Neuronal stem cell (in vitro differentiated cells): ENCODE data around the gene NAA16.

Experiments used
- DNase-seq: peaks from one replicate; pipeline ENCODE4 v3.0.0-alpha.2; 2013; ENCODE audit warnings: low spot score
- H2AFZ ChIP-seq: one replicate; pipeline ENCODE4 v1.6.1; 2013; ENCODE audit warnings: mild to moderate bottlenecking, low read length, inconsistent platforms
- H2AK5ac ChIP-seq: 2 replicates; pipeline ENCODE4 v1.6.1; 2013; ENCODE audit warnings: low read depth, mild to moderate bottlenecking, inconsistent platforms, low read length, moderate library complexity, mixed read lengths
- H2BK120ac ChIP-seq: 2 replicates; pipeline ENCODE4 v1.6.1; 2013; ENCODE audit warnings: low read depth, mild to moderate bottlenecking, inconsistent platforms, low read length, moderate library complexity, mixed read lengths
- H2BK12ac ChIP-seq: one replicate; pipeline ENCODE4 v1.6.1; 2013; ENCODE audit warnings: low read length, inconsistent platforms
- H2BK15ac ChIP-seq: 2 replicates; pipeline ENCODE4 v1.6.1; 2013; ENCODE audit warnings: mild to moderate bottlenecking, low read length, inconsistent platforms, mixed read lengths
- H2BK5ac ChIP-seq: one replicate; pipeline ENCODE4 v1.6.1; 2013; ENCODE audit warnings: inconsistent platforms, mild to moderate bottlenecking, low read length, moderate library complexity
- H3K14ac ChIP-seq: one replicate; pipeline ENCODE4 v1.6.1; 2013; ENCODE audit warnings: low read length, inconsistent platforms
- H3K18ac ChIP-seq: 2 replicates; pipeline ENCODE4 v1.6.1; 2013; ENCODE audit warnings: low read length, inconsistent platforms
- H3K23ac ChIP-seq: 2 replicates; pipeline ENCODE4 v1.6.1; 2013; ENCODE audit warnings: low read depth, mild to moderate bottlenecking, mixed read lengths, low read length, inconsistent platforms; ENCODE audit not compliant: poor library complexity
- H3K27ac ChIP-seq: replicated peaks from 3 replicates; pipeline ENCODE4 v1.5.1; 2013; ENCODE audit warnings: low read length, inconsistent platforms
- H3K27me3 ChIP-seq, 3 experiments: 2 replicates each; pipeline ENCODE4 v1.6.1; 2013; ENCODE audit warnings: low read length in 3 of 3, mild to moderate bottlenecking in 2 of 3, inconsistent platforms in 1 of 3, low read depth in 1 of 3, mixed read lengths in 1 of 3, moderate library complexity in 1 of 3; ENCODE audit not compliant: control insufficient read depth in 3 of 3, insufficient read depth in 3 of 3
- H3K36me3 ChIP-seq, 2 donors: replicated peaks in 1 of 2; 2 replicates each; pipeline ENCODE4 v1.6.1; 2013; ENCODE audit warnings: low read length in 2 of 2; ENCODE audit not compliant: control insufficient read depth in 2 of 2, insufficient read depth in 2 of 2
- H3K4ac ChIP-seq: 2 replicates; pipeline ENCODE4 v1.6.1; 2013; ENCODE audit warnings: inconsistent platforms, mild to moderate bottlenecking, low read length, moderate library complexity
- H3K4me1 ChIP-seq, 2 donors: 1 replicate in 1 of 2; 2 replicates in 1 of 2; pipeline ENCODE4 v1.6.1; 2013; ENCODE audit warnings: low read length in 2 of 2, low read depth in 1 of 2; ENCODE audit not compliant: control insufficient read depth in 2 of 2, insufficient read depth in 1 of 2
- H3K4me2 ChIP-seq: one replicate; pipeline ENCODE4 v1.6.1; 2013; ENCODE audit warnings: mild to moderate bottlenecking, low read length, inconsistent platforms; ENCODE audit not compliant: insufficient read depth, poor library complexity, severe bottlenecking
- H3K4me3 ChIP-seq, 2 donors: 2 replicates each; pipeline ENCODE4 v1.5.1; 2013; ENCODE audit warnings: low read length in 2 of 2, mild to moderate bottlenecking in 2 of 2, inconsistent platforms in 1 of 2, moderate library complexity in 1 of 2
- H3K79me1 ChIP-seq: one replicate; pipeline ENCODE4 v1.6.1; 2013; ENCODE audit warnings: low read depth, mild to moderate bottlenecking, inconsistent platforms, low read length, moderate library complexity
- H3K9ac ChIP-seq: one replicate; pipeline ENCODE4 v1.6.1; 2013; ENCODE audit warnings: mild to moderate bottlenecking, low read depth, low read length, inconsistent platforms; ENCODE audit not compliant: poor library complexity
- H3K9me3 ChIP-seq, 2 donors: replicated peaks in 1 of 2; 2 replicates each; pipeline versions ENCODE3 to v1.6.1; 2013; ENCODE audit warnings: low read length in 2 of 2, mild to moderate bottlenecking in 2 of 2, inconsistent platforms in 1 of 2, low read depth in 1 of 2, mixed read lengths in 1 of 2, moderate library complexity in 1 of 2; ENCODE audit not compliant: control insufficient read depth in 2 of 2, insufficient read depth in 1 of 2
- H4K8ac ChIP-seq: one replicate; pipeline ENCODE4 v1.6.1; 2013; ENCODE audit warnings: low read depth, mild to moderate bottlenecking, inconsistent platforms, low read length, moderate library complexity
- H4K91ac ChIP-seq: one replicate; pipeline ENCODE4 v1.6.1; 2013; ENCODE audit warnings: low read length, low read depth, mild to moderate bottlenecking, inconsistent platforms; ENCODE audit not compliant: poor library complexity
- WGBS, 2 donors: extraction: QIAGEN DNeasy Blood & Tissue Kit; methylation state at CpG; one replicate each; pipeline ENCODE4 v1.1.7; 2013; ENCODE audit warnings: missing lambda C conversion rate in 2 of 2, mixed read lengths in 1 of 2; ENCODE audit not compliant: insufficient read length in 2 of 2, insufficient replicate concordance in 1 of 2; ENCODE audit errors: extremely low coverage in 2 of 2; 5-methylcytosine and 5-hydroxymethylcytosine counted together

Gene NAA16

GRCh38 chr13:41405367-41405766 is 94.3 kb downstream of the NAA16 start:
- no peak for DNase-seq
- peaks cover 0 to 2% of the 10 kb centered on the region in 2 donors for H3K4me1 ChIP-seq
- H2BK5ac ChIP-seq = no peak overlapping the region
- no peak overlapping the region for H3K27ac ChIP-seq
- no peaks in the 10 kb centered on the region for H3K79me1 ChIP-seq
- H2BK12ac ChIP-seq = no peak overlapping the region
- H3K9ac ChIP-seq = no peak overlapping the region
- WGBS, 2 donors = no CpG with 5 or more reads among the region's 2 CpGs
- H2AFZ ChIP-seq = no peak overlapping the region
- no peak overlapping the region for H3K4me2 ChIP-seq
- H4K8ac ChIP-seq = no peak overlapping the region
- H3K14ac ChIP-seq = no peak overlapping the region
- H2BK120ac ChIP-seq = no peak overlapping the region
- H3K23ac ChIP-seq = no peak overlapping the region
- no peaks in the 10 kb centered on the region for H3K9me3 ChIP-seq
- no peak overlapping the region for H3K4me3 ChIP-seq
- H3K4ac ChIP-seq = no peak overlapping the region
- no peak overlapping the region for H3K18ac ChIP-seq
- peaks cover 0 to 2% (median 0%) of the 10 kb centered on the region in 3 experiments for H3K27me3 ChIP-seq
- H3K36me3 ChIP-seq = no peaks in the 10 kb centered on the region
- no peak overlapping the region for H2AK5ac ChIP-seq
- H4K91ac ChIP-seq = no peak overlapping the region
- H2BK15ac ChIP-seq = no peak overlapping the region

- H3K9ac ChIP-seq = no peak overlapping the region
- WGBS, 2 donors = no CpG with 5 or more reads among the region's 3 CpGs
- no peak overlapping the region for H2BK12ac ChIP-seq
- no peak overlapping the region for H2AK5ac ChIP-seq
- no peak overlapping the region for H2AFZ ChIP-seq
- no peak overlapping the region for H2BK15ac ChIP-seq
- no peak for DNase-seq
- H3K27me3 ChIP-seq = peaks cover 0 to 2% (median 0%) of the 10 kb centered on the region in 3 experiments
- H3K4me2 ChIP-seq = no peak overlapping the region
- no peak overlapping the region for H3K27ac ChIP-seq
- no peaks in the 10 kb centered on the region for H3K9me3 ChIP-seq
- no peak overlapping the region for H2BK120ac ChIP-seq
- no peak overlapping the region for H3K18ac ChIP-seq
- no peaks in the 10 kb centered on the region for H3K36me3 ChIP-seq
- no peak overlapping the region for H2BK5ac ChIP-seq
- H3K23ac ChIP-seq = no peak overlapping the region
- H4K8ac ChIP-seq = no peak overlapping the region
- H3K4ac ChIP-seq = no peak overlapping the region
- H3K4me1 ChIP-seq = peaks cover 0 to 2% of the 10 kb centered on the region in 2 donors
- H3K14ac ChIP-seq = no peak overlapping the region
- no peak overlapping the region for H3K4me3 ChIP-seq
- no peak overlapping the region for H4K91ac ChIP-seq
- H3K79me1 ChIP-seq = no peaks in the 10 kb centered on the region
Measured at GRCh38 chr13:41407380-41407779, 96.3 kb downstream of the NAA16 start.

- H3K23ac ChIP-seq = no peak overlapping the region
- no peak overlapping the region for H4K8ac ChIP-seq
- H2BK120ac ChIP-seq = no peak overlapping the region
- H3K4me3 ChIP-seq = no peak overlapping the region
- H4K91ac ChIP-seq = no peak overlapping the region
- H3K4me1 ChIP-seq = no peaks in the 10 kb centered on the region
- no peaks in the 10 kb centered on the region for H3K79me1 ChIP-seq
- H2AFZ ChIP-seq = no peak overlapping the region
- no peak for DNase-seq
- no peak overlapping the region for H3K18ac ChIP-seq
- H2AK5ac ChIP-seq = no peak overlapping the region
- no peak overlapping the region for H2BK12ac ChIP-seq
- peaks cover 0 to 2% (median 0%) of the 10 kb centered on the region in 3 experiments for H3K27me3 ChIP-seq
- H3K36me3 ChIP-seq = no peaks in the 10 kb centered on the region
- no peak overlapping the region for H3K4me2 ChIP-seq
- no peak overlapping the region for H3K14ac ChIP-seq
- no peak overlapping the region for H2BK15ac ChIP-seq
- no peak overlapping the region for H3K4ac ChIP-seq
- H3K9ac ChIP-seq = no peak overlapping the region
- H3K27ac ChIP-seq = no peak overlapping the region
- H3K9me3 ChIP-seq = no peaks in the 10 kb centered on the region
- H2BK5ac ChIP-seq = no peak overlapping the region
Measured at GRCh38 chr13:41408121-41408520, 97.1 kb downstream of the NAA16 start.

- H2BK12ac ChIP-seq = no peak overlapping the region
- no peak overlapping the region for H2BK120ac ChIP-seq
- no peak overlapping the region for H3K4me3 ChIP-seq
- H3K9ac ChIP-seq = no peak overlapping the region
- WGBS, 2 donors = no CpG with 5 or more reads among the region's 1 CpG
- no peak overlapping the region for H3K27ac ChIP-seq
- no peak overlapping the region for H3K4me2 ChIP-seq
- no peak overlapping the region for H3K18ac ChIP-seq
- no peak overlapping the region for H3K4ac ChIP-seq
- no peak overlapping the region for H2BK15ac ChIP-seq
- no peak overlapping the region for H4K8ac ChIP-seq
- H3K79me1 ChIP-seq = no peaks in the 10 kb centered on the region
- no peak overlapping the region for H4K91ac ChIP-seq
- H2AFZ ChIP-seq = no peak overlapping the region
- H3K36me3 ChIP-seq = no peaks in the 10 kb centered on the region
- peaks cover 0 to 2% (median 0%) of the 10 kb centered on the region in 3 experiments for H3K27me3 ChIP-seq
- H3K23ac ChIP-seq = no peak overlapping the region
- DNase-seq = no peak
- H2BK5ac ChIP-seq = no peak overlapping the region
- H2AK5ac ChIP-seq = no peak overlapping the region
- no peak overlapping the region for H3K14ac ChIP-seq
- H3K4me1 ChIP-seq = no peaks in the 10 kb centered on the region
- H3K9me3 ChIP-seq = no peaks in the 10 kb centered on the region
Measured at GRCh38 chr13:41408746-41409145, 97.7 kb downstream of the NAA16 start.
